GM19455 (cell line): ENCODE results near the gene BCKDHB.
"Not testable (repeated sequence)": the region's sequence is repeated elsewhere in the genome, so short reads cannot be mapped to it uniquely, and the experiment has no call there.

Source experiments
- ATAC-seq: cut with Tn5 transposase; IDR thresholded peaks from one replicate; pipeline ENCODE4 v1.9.1; 2021; ENCODE audit not compliant: unreplicated experiment

BCKDHB gene

GRCh38 chr6:80205404-80205803, 98.9 kb downstream of the BCKDHB start:
- no peak for ATAC-seq

DNA sequence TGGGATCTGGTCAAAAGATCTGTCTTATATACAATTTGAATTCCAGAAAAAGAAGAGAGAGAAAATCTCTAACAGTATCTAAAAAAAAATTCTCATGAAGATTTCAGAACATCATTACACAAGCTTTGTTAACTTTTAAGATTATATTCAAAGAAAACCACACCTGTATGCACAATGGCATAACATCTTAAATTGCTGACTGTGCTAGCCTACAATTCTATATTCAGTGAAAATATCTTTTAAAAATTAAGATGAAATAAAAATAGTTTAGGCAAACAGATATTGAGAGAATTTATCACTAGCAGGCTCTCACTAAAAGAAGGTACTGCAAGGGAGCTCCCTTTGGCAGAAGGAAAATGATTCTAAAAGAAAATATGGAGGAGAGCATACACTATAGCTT, 100.3 kb downstream of the BCKDHB start:
- ATAC-seq = no peak

DNA sequence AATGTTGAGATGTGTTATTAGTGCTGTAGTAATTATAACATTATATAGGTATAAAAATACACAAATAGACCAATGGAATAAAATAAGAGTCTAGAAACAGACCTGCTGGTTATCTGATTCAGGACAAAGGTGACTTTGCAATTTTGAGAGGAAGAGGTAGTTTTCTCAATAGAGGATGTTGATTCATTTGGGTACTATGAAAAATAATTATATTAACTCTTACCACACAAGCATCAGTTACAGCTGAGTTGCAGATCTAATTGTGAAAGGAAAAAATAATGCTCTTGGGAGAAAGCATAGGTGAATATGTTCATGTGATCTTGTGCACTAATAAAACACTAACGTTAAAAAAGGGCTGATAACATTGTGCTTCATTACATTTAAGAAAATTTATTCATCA, 103.0 kb downstream of the BCKDHB start:
- ATAC-seq = peak; percentile 42

GRCh38 chr6:80210618-80211017, 104.1 kb downstream of the BCKDHB start:
- ATAC-seq = no peak

GRCh38 chr6:80211286-80211685, 104.8 kb downstream of the BCKDHB start:
- no peak for ATAC-seq

- not testable (repeated sequence) for ATAC-seq
Measured at GRCh38 chr6:80211890-80212289, 105.4 kb downstream of the BCKDHB start.

DNA sequence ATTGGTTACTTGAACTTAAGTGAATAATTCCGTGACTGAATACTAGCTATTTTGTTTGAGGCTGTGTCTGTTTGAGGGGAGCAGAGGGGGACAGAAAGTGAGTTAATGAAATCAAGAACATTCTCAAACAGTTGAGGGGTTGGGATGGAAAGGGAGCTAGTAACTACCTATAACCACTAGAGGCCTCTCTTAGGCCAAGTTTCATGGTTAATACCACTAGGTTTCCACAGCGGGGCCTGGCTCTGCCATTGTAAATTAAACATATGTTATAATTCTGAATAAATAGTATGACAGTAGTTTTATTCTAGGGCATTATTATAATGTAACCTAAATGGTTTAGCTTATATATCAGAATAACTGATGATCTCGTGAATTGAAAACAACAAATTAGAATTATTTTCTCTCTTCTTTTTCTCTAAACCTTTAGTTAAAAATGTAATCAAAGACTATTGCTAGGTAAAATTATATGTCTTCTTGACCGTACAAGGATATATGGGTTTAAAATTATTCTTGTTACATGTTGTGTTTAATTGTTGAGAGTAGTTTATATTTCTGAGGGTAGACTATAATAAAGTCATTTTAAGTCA, 108.1 kb downstream of the BCKDHB start:
- ATAC-seq = peak; percentile 71

DNA sequence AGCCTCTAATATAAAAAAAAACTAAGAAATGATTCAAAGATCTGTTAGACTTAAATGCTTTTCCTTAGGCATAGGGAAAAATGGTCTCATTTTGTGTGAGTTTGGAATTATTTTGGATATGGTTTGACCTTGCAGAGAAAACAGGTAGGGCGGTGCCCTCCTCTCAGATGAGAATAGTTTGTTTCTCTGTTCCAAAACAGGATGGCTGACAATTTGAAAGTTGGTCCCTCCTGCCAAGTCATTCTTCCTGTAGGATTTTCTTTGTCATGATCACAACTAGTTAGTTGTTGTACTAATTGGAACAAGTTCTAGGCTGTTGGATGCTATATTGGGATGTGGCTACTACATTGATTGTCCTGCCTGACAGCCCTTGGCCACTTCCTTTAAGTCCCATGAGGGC, 108.6 kb downstream of the BCKDHB start:
- no peak for ATAC-seq

DNA sequence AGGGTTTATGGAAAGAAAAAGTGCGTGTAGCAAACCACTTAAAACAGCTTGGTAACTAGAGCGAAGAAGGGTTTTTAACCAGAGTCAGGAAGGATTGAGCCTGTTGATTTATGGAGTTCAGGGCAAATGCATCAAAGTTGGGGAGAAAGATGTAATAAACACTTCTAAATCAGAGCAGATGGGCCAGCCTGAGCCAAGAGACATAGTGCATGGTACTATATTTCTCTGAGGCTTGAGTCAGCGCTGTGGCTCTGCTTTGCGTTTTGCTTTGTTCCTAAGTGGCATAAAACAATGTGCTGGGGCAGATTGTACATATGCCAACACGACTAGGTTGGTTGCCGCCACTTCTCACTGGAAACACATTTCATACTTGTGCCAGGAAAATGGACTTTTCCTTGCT, 111.3 kb downstream of the BCKDHB start:
- no peak for ATAC-seq

GRCh38 chr6:80223743-80224212, 117.3 kb downstream of the BCKDHB start:
- ATAC-seq = no peak

- ATAC-seq = no peak
Measured at GRCh38 chr6:80226151-80226550, 119.7 kb downstream of the BCKDHB start.

GRCh38 chr6:80226699-80227098, 120.2 kb downstream of the BCKDHB start:
- no peak for ATAC-seq

DNA sequence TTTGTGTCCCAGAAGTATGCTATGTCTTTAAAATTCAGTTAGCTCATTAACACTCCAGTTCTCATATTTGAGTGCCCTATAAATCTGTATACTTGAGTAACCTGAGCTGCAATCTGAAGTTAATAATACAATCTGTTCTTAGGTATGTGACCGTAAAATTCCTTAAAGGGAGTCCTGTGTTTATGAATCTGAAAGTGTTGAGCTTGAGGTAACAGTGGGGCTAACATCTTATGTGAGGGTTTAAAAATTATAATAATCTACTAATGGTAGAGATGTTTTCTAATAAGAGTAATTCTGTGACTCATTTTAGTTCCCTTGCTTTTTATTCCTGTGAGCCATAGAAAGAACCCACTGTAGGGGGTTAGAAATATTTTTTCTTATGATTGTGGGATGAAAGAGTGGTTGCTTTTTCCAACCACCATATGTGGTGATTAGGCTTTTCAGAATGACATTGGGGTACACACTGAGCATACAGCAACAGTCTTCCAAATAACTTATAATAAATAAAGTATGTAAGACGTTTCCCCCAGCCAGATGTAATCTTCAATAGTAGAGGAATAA, 121.2 kb downstream of the BCKDHB start:
- ATAC-seq = no peak

- no peak for ATAC-seq
Measured at GRCh38 chr6:80233262-80233661, 126.8 kb downstream of the BCKDHB start.

DNA sequence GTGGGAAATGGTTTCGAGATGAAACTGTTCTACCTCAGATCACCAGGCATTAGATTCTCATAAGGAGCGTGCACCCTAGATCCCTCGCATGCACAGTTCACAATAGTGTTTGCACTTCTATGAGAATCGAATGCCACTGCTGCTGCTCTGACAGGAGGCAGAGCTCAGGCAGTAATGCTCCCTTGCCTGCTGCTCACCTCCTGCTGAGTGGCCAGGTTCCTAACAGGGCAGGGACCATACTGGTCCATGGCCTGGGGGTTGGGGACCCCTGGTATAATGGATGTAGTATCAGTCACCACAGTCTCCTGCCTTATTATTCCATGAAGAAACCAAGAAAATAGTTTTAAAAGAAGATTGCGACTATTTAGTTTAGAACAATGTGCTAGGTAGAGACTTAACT, 127.5 kb downstream of the BCKDHB start:
- ATAC-seq = no peak

- no peak for ATAC-seq
Measured at GRCh38 chr6:80234401-80234800, 127.9 kb downstream of the BCKDHB start.

DNA sequence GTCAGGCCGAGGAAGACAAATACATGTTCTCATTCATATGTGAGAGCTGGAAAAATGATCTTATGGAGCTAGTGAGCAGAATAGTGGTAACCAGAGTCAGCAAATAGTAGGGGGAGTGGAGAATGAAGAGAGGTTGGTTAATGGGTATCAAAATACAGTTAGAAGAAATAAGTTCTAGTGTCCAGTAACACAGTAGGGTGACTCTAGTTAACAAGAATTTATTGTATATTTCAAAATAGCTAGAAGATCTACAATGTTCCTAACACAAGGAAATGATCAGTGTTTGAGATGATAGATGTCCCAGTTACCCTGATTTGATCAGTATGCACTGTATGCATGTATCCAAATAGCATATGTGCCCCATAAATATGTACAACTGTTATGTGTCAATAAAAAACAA, 128.4 kb downstream of the BCKDHB start:
- ATAC-seq = no peak

DNA sequence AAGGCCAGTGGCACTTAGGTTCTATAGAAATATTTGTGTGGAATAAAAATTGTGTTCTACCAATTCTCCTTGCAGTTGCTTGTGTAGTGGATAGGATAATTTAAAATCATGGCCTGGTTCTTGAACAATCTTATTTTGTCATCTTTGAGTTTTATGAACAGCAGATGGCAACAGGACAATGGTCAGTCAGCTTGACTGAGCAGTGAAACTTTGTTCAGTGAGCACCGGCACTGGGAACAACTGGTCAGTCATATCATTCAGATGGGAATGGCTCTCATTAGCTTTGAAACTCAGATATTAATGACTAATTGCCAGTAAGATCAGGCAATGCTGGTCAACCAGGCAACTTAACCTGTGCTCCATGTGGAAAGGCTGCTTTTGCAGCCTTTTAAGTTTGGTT, 129.2 kb downstream of the BCKDHB start:
- ATAC-seq = no peak

- not testable (repeated sequence) for ATAC-seq
Measured at GRCh38 chr6:80238754-80239153, 132.3 kb downstream of the BCKDHB start.

- ATAC-seq = no peak
Measured at GRCh38 chr6:80245043-80245442, 138.6 kb downstream of the BCKDHB start.

DNA sequence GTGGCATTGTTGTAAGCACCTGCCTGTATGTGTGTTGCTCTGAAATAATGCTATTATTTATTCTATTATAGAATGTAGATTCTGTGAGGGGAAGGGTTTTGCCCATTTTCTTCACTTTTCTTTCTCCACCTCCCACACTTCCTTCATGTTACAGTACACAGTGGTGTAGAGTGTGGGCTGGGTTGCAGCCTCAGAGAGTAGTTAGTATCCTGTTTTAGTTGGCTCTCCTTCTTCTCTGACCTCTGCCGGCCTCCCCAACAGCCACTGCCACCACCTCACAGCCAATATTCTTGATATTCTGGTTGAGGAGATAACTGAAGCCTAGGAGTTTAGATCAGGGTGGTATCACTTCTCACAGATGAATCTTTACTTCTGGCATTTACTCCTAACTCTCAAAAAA, 143.4 kb downstream of the BCKDHB start:
- ATAC-seq = no peak

DNA sequence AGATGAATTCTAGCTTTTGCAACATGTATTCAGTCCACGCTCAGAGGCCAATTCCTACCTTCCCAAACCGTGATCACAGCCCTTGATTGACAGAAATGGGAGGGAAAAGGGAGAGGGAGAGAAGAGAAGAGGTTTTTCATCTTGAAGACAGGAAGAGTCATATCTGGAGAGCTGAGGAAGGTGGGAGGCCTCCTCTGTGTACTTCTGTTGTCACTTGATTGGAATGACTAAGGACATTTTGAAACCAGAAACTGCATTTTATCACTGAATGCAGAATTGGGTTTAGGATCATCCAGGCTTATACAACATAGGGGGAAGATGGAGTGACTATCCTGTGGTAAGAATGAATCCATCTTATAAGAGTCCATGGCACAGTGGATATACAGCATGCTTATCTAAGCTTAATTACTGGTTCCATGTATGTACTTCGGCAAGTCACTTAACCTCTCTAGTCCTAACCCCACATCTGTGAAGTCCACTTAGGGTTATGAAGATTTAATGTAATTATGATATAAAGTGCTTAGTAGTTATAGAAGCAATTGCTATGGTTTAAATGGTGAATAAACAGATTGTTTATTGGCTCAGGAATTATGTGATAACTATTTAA, 144.0 kb downstream of the BCKDHB start:
- ATAC-seq = no peak

DNA sequence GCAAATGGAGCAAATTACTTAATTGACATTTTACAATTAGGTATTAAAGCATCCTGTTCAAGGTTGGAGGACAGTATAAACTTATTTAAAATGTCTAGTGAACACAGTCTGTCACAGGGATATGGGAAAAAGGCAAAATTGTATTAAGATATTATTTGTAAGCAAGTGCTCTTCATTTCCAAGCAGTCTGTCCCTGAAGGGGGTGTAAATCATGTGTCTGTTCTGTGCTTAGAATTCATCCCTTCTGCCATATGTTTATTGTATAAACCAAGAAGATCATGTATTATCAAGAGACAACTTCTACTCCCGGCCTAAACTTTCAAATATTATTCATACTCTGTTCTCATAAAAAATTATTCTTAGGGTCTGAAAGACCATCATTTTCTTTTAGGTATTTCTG, 144.8 kb downstream of the BCKDHB start:
- no peak for ATAC-seq
